Activated CD4-positive, alpha-beta T cell treated with anti-CD3 and anti-CD28 coated beads, Interleukin-2, Interleukin-4, amounts not matched to agents 100 ng/mL and 50 ng/mL, durations not matched to agents 16 hours and 8 hours (primary cell): ENCODE data around the gene HEXIM1.
A peak's percentile ranks its signal among the peaks of the same experiment; 100 is the strongest.

Experiments
- DNase-seq: peaks from one replicate; pipeline ENCODE4 v3.0.0-alpha.2; 2020; ENCODE audit warnings: low spot score

The HEXIM1 gene, protein sequence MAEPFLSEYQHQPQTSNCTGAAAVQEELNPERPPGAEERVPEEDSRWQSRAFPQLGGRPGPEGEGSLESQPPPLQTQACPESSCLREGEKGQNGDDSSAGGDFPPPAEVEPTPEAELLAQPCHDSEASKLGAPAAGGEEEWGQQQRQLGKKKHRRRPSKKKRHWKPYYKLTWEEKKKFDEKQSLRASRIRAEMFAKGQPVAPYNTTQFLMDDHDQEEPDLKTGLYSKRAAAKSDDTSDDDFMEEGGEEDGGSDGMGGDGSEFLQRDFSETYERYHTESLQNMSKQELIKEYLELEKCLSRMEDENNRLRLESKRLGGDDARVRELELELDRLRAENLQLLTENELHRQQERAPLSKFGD

DNA sequence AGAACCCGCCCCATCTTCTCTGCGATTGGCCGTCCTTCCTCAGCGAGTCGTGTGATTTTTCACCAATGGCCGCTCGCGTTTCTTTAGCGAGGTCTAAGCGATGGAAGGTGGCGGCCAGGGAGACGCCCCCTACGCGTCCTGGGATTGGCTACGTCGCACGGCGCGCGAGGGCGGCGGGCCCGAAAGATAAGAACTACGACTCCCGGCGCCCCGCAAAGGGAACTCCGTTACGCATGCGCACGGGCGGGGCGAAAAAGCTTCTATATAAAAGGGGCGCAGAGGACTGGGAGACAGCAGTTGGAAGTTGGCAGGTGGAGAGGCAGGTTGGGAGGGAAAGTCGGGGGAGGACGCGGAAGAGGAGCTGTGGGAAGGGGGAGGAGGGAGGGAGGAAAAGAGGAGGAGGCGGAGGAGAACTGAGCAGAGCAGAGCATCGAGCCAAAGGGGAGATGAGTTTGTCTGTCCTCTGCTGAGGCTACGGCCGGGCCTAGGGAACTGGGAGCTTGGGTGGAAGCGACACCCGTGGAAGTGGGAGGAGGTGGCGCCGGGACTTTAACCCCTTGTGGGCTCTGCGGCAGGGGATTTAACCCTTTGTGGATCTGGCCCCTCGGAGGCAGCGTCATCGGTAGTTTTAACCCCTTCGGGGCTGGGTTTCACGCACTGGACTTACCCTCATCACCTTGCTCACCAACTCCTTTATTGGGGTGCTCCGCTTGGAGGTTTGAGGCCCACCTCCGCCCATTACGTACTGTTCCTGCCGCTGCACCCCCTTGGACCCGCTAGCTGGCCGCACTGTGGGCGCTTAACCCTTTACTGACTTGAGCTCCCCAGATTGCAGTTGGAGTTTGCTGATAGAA, at the start of gene HEXIM1:
HEXIM1 (plus strand) TSS at position 293 of the 854 bp plus-strand sequence. CDS start 716 bp downstream, outside the sequence.
- DNase-seq: peak; percentile 99

DNA sequence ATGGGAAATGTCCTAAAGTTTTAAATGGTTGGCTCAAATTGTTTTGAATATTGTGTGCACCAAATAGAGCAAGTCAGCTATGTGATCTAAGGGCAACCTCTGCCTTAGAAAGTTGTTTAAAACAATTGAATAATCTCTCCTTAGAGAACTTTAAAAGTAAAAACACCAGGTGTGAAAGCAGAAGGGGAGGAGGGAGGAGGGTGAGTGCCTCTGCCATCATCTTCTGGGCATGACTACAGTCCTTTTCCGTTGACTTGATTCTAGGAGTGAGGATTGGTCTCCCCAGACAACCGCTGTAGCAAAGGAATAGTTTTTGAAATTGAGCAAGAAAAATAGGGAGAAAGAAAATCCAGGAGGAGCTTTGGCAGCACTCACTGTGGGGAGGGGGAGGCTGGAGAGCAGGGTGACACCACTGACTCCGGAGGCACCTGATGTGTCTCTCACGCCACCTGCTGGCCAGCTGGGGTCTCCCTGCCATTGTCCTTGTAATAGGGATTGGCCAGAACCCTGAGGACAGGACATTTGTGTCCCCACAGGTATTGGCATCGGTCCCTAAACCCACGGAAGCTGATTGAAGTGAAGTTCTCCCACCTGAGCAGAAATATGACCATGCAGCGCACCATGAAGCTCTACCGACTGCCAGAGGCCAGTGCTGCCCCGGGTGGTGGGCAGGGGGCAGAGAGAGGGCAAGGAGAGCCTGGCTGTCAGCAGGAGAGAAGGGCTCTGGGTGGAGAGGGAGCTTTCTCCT, 49.2 kb upstream of the HEXIM1 start:
- peak; percentile 76 for DNase-seq

DNA sequence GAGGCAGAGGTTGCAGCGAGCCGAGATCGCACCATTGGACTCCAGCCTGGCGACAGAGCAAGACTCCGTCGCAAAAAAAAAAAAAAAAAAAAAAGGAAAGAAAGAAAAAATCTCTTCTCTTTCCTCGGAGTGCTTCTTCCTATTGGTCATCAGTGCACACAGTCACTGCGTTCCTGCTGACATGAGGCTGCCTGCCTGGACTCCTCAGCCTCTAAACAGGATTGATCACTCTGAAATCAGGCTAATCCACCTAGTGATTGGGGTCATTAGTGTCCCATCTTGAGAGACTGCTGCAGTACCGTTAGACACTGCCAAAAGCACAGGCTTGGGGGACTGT, 46.8 kb upstream of the HEXIM1 start:
- DNase-seq: no peak

DNA sequence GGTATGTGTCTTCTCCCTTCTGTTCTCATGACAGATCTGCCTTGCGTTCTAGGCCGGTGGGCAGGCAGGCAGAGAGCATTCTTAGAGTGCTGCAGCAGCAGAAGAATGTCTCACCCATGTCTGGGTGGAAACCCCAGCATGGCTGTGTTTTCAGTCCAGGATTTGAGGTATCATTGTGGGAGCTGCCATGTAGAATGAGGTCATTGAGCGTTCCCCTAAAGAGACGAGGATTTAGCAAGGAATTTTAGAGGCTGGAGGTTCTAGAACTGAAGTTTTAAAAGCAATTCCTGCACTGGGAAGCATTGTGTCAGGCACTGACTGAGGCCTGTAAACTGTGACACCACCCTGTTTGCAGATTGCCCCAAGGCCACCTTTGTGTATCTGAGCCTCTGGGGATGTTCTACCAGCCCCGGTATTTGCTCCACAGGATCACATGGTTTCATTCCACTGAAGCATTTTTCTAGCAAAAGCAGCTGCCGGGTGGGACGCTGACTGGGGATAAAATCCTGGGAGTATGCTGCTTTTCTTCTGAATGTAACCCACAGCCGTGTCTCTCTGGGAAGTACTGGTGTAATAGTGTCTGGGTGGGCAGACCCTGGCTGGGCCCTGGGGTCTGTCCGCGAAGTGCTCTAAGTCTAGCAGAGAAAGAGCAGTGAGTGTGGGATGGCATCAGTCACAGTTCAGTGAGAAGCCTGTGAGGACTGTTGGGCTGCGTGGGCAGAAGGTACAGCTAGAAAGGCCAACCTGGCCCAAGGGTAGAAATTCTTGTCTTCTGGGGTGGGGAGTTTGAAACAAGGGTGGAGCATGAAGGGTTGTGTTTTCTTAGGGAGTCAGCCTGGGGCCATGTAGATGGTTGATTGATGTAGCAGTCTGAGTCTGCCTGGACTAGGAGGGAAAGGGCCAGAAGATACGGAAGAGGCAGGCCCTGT, 46.1 kb upstream of the HEXIM1 start:
- DNase-seq: no peak

DNA sequence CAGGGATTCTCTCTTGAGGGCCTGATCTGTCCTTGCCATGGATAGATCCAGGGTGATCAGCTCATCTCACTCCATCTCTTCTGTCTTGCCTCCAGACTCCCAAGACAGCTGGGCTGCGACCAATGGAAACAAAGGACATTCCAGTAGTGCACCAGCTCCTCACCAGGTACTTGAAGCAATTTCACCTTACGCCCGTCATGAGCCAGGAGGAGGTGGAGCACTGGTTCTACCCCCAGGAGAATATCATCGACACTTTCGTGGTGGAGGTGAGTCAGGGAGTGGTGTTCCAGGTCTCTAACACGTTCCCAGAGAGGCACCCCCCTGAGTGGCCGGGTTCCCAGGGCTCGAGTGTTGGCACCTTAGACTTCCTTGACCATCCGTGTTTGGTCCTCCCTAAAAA, 45.4 kb upstream of the HEXIM1 start:
- no peak for DNase-seq

DNA sequence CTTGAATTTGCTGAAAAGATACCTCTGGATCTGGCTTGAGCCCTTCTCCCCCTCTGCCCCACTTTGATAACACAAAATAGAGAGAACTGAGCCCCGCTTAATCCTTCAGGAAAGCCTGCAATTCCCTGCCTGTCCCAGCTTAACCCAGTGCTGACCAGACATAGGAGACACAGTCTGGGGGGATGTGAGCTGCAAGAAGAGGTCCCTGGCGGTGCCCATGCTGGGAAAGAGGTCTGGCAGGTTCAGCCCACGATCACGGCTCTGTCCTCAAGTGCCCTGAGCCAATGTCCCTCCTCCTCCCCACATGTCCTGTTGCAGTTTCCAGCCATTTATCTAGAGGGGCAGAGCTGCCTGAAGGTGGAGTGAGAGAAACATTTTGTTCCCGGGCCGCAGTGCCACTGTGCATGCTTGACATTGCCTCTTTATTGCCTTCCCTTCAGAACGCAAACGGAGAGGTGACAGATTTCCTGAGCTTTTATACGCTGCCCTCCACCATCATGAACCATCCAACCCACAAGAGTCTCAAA, 44.9 kb upstream of the HEXIM1 start:
- DNase-seq: no peak

DNA sequence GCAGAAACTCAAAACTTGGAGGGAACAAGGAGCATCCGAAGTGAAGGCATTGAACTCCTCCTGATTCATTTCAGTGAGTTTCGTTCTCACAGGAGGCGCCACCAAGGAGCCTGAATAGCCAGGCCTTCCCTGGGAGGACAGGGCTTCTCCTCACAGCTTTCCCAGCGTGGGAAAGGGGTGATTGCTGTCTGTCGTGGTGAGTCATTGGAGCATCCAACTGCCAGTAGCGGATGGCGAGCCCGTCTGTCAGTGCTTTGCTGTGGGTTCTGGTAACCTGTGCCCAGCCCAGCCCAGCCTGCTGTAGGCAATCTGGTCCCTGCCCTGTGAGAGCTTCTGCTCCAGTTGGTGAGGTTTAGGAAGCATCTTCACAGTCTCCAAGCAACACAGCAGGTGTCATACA, 44.2 kb upstream of the HEXIM1 start:
- no peak for DNase-seq

DNA sequence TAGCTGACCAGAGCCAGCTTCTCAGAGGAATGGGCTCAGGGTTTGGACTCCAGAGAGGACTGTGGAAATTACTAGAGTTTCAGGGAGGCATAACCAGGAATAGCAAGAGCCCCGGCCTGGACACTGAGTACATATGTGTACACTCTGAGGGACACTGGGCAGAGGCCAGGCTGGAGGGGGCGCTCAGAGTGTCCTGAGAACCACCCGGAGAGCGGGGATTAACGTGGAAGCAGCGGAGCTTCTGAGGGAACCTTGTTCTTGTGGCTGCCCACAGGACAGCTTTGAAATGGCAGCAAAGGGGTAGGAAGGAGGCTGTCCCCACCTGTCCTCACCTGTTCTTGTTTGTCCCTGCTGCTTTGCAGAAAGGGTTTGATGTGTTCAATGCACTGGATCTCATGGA, 43.8 kb upstream of the HEXIM1 start:
- DNase-seq: no peak

DNA sequence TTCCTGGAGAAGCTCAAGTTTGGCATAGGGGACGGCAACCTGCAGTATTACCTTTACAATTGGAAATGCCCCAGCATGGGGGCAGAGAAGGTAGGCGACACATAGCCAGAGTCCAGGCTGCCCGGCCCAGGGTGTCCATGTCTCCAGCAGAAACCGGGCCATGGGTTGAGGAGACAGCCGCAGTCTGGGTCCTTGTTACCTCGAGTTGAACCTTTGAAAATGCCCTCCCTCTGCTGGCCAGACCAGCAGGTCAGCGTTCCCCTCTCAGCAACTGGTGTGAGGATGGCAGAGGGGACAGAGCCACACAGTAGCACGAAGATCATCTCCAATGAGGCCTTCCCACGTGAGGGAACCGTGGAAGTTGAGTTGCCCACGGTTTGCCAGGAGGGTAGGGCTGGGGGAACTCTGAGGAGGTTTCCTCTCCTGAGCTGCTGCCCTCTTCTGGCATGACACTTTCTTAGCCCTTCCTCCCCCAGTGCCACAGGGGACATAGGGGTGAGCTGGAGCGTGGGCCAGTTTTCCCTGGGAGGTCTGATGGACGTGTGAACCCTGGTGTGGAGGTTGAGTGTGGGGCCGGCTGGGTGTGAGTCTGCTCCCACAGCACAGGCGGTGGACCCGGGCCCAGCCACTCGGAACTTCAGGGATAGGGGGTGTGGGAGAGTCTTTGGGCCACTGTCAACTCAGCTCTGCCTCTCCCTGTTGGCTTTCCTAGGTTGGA, 43.2 kb upstream of the HEXIM1 start:
- no peak for DNase-seq

DNA sequence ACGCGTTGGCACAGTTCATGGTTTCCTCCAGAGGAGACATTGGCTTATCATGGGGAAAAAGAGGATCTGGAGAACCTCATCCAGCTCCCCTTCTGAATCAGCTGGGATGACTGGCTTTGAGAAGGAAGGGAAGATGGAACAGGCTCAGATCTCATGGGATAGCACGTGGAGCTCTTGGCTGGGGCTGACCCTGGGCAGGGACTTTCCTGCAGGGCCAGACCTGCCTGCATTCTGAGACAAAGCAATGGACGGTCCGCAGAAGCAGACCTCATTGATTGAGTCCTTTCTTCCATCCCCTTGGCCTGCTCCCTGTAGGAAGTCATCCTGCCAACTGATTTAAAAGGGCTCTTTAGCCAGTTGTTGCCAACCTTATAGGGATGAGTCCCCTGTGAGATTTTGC, 42.2 kb upstream of the HEXIM1 start:
- no peak for DNase-seq

DNA sequence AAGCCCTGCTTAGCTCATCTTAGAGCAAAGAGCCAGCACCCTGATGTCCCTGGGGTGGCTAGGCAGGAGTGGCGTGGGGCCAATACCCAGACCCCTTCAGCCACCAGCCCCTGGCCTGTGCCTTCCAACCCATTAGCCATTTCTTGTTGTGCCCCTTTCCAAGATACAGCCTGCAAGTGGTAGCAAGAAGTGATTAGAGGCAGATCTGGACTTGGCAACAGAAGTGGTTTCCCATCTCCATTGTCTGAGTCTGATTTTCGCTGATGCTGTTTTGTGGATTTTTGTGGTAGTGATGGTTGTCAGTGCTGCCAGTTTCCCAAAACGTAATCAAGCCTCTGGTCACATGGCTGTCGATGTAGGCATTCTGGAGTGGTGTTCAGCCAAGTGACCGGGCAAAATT, 41.7 kb upstream of the HEXIM1 start:
- no peak for DNase-seq

DNA sequence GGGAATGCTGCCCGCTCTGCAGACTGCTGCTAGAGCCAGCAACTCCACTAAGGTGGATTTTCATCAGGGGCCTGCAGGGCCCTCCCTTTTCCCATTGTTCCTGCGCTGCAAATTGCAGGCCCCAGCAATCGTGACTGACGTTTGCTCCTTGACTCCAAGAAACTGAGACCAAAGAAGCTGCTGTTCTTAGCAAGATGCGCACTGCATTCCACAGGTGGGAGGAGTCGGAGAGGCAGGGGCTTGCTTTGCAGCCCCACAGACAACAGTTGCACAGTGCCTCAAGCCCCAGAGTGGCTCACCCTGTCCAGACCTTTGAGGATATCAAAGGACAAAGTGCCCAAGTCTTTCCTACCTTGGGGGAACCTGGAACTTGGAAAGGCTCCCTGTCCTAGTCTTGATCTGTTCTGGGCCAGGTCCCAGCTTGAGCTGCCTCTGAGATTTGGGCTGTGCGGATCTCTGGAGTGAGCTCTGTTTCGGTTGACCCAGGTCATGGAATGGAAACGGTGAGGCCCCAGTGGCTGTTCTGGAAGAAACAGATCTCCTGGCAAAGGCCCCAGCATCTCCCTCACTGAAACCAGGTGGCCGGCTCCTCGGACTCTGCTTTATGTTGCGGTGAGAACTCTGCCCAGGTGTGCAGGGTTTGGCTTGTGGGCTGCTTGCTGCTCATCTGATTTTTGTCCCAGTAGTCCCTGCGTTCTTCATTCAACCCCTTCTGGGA, 40.8 kb upstream of the HEXIM1 start:
- DNase-seq: no peak

DNA sequence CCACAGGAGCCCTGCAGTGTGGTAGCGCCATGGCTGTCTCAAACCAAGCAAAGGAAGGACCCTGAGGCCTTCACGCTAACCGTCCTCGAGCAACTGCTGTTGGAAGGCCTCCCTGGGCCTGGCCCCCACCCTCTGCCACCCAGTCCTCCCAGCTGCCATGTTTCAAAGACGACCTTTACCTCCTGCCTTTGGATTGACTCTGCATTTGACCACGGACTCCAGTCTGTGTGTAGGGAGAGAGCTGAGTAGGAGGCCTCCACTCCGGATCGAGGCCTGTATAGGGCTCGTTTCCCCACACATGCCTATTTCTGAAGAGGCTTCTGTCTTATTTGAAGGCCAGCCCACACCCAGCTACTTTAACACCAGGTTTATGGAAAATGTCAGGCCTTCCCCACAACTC, 40.2 kb upstream of the HEXIM1 start:
- no peak for DNase-seq

DNA sequence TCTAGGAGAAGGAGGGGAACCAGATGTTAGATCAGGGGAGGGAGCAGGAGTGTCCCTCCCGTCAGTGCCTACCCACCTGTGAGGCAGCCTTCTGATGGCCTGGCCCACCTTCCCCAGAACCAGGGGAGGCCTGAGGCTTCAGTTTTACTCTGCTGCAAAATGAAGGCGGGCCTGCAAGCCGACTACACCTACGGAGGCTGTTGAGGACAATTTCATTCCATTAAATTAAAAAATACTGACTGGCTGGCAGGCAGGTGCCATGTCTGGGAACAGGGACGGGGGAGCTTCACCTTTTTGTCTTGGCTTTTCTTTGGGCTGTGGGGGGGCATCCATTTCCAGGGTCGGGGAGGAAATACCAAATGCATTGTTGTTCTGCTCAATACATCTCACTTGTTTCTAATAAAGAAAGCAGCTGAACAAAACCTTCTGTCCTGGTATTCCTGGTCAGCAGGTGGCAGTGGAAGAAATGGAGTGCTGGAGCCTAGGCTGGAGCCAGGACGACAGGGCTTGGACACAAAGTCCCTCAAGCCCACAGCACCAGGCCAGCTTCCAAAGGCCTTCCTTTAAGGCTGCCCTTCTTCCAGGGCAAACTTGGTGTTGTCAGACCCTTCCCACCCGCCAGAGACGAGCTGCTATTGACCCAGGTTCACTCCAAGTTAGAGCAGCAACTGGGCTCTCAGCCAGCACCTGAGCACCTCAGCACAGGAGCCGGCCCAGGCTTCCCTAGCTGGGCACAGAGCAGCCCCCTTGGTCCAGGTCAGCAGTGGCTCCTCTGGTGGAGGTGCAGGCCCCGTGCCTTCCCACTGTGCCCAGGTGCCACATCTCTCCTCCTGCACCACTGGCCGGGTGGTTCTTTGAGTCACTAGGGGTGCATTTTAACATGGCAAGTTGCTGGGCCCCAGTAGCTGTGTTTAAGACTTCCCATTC, 39.4 kb upstream of the HEXIM1 start:
- no peak for DNase-seq

DNA sequence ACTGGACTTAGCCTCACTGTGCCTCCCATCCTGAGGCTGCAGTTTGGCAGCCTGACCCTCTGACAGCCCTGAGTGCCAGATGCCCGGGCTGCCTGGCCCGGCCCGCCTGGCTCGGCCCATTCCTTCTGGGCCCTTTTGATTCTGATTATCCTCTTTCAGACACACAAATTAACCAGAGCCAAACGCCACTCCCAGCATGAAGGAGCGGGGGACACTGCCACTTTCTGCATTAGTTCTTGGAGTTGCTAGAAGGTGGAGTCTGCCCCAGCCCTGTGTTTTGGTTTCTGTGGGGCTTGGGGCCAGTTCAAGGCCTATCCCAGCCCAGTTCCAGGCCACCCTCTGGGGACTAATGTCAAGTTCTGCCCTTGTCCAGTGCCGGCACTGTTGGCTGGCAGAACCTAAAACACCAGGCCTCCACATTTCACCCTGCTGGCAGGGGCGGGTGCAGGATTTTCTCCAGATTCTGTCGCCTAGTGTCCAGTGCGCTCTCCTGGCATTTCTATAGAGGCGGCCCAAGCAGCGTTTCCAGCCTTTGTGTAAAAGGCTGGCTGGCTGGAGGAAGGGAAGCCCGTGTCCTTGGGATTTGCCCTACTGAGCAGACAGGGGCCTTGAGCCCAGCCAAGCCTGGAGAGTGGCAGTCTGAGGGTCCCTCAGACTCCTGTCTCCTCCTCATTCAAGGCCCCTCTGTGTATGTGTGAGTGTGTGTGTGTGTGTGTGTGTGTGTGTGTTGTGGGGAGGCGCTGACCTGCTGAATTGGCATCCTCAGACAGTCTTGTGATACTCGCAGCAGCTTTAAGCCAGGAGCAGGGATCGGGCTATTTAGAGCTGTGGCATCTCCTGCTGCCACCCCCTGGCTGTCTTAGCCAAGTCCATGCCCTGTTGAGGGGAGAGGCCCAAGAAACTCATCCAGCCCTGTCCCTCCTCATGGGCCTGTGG, 37.3 kb upstream of the HEXIM1 start:
- no peak for DNase-seq

DNA sequence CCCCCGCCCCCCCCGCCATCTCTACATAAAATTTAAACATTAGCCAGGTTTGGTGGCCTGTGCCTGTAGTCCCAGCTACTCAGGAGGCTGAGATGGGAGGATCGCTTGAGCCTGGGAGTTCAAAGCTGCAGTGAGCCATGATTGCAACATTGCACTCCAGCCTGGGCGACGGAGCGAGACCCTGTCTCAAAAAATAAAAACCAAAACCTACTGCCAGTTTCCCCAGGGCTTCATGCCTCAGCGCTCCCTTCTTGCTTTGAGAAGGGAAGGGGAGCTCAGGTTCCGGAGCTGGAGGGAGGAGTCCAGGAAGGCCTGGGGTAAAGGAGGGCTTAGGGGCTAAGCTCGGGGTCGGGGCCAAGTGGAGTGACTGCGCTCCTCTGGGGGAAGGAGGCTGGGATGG, 36.4 kb upstream of the HEXIM1 start:
- DNase-seq: no peak

DNA sequence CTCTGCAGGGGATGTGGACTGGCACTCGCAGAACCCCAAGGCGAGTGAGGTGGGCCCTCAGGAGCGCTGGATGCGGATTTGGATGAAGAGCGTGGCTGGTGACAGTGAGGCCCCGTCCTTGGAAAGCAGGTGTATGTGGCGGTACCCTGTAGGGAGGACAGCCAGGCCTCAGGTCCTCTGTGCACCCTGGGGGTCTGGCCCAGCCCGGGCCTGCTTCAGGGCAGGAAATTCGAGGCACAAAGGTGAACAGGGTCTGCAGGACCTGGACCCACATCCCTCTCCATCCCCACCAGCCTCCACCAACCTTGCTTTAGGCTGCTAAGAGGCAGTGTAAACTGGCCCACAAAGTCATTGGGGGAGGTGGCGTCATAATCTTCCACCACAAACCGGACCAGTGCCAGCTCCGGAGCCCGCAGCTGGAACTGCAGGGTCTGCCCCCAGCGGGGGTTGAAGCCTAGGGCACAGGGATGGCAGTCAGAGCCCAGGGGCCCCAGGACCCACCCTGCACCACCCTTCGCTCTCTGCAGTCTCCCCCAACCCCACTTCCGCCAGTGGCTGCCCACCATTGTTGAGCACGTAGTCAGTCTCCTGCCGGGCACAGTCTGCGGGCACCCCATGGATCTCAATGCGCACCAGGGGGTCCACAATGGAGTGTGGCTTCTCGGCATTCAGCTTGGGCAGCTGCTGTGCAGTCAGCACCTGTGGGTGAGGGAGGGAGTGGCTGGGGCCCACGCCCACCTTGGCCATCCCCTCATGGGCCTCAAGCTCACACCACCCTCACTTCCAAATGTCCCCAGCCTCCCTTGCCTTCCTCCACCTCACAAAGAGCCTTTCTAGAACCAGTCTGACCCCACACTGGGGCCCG, 35.5 kb upstream of the HEXIM1 start:
- DNase-seq: no peak
